ENCODE results near the gene ZMIZ1.

ZMIZ1 gene

GRCh38 chr10:79173582-79174262, 105.0 kb downstream of the ZMIZ1 start:
- no peak for DNase-seq (ENCODE audit: low read depth in 3 of 3)

GRCh38 chr10:79176052-79176501, 107.3 kb downstream of the ZMIZ1 start:
- DNase-seq (ENCODE audit: low read depth in 3 of 3) = no peak

GRCh38 chr10:79176949-79177602, 108.3 kb downstream of the ZMIZ1 start:
- DNase-seq (ENCODE audit: low read depth in 3 of 3) = no peak

- no peak for DNase-seq (ENCODE audit: low read depth in 3 of 3)
These were observed 109.4 kb downstream of the ZMIZ1 start for GRCh38 chr10:79178070-79178576.

- no peak for DNase-seq (ENCODE audit: low read depth in 3 of 3)
These were observed 109.9 kb downstream of the ZMIZ1 start for GRCh38 chr10:79178614-79179163.

- no peak for DNase-seq (ENCODE audit: low read depth in 3 of 3)
These were observed 110.6 kb downstream of the ZMIZ1 start for GRCh38 chr10:79179164-79179956.

- no peak for DNase-seq (ENCODE audit: low read depth in 3 of 3)
These were observed 111.2 kb downstream of the ZMIZ1 start for GRCh38 chr10:79179957-79180309.

GRCh38 chr10:79180414-79181221, 111.9 kb downstream of the ZMIZ1 start:
- DNase-seq (ENCODE audit: low read depth in 3 of 3) = no peak

- DNase-seq (ENCODE audit: low read depth in 3 of 3) = no peak
These were observed 112.5 kb downstream of the ZMIZ1 start for GRCh38 chr10:79181227-79181626.

- DNase-seq (ENCODE audit: low read depth in 3 of 3) = no peak
These were observed 113.1 kb downstream of the ZMIZ1 start for GRCh38 chr10:79181698-79182521.

GRCh38 chr10:79182781-79183467, 114.2 kb downstream of the ZMIZ1 start:
- no peak for DNase-seq (ENCODE audit: low read depth in 3 of 3)

- no peak for DNase-seq (ENCODE audit: low read depth in 3 of 3)
These were observed 114.7 kb downstream of the ZMIZ1 start for GRCh38 chr10:79183468-79183865.

- DNase-seq (ENCODE audit: low read depth in 3 of 3) = no peak
These were observed 115.4 kb downstream of the ZMIZ1 start for GRCh38 chr10:79184145-79184625.

GRCh38 chr10:79184657-79185056, 115.9 kb downstream of the ZMIZ1 start:
- DNase-seq (ENCODE audit: low read depth in 3 of 3) = no peak

- no peak for DNase-seq (ENCODE audit: low read depth in 3 of 3)
These were observed 116.5 kb downstream of the ZMIZ1 start for GRCh38 chr10:79185067-79185774.

- no peak for DNase-seq (ENCODE audit: low read depth in 3 of 3)
These were observed 117.1 kb downstream of the ZMIZ1 start for GRCh38 chr10:79185796-79186374.

GRCh38 chr10:79186486-79187120, 117.8 kb downstream of the ZMIZ1 start:
- no peak for DNase-seq (ENCODE audit: low read depth in 3 of 3)

Measured in stimulated activated CD4-positive, alpha-beta T cell treated with anti-CD3 and anti-CD28 coated beads, TNF-alpha, amount 100 ng/mL, for 48 hours (primary cell).